Right ventricle myocardium superior (tissue), 1 donor: ENCODE measurements around the gene CA9. TPM values are rescaled to one million over a fixed set of nuclear protein-coding genes. Genes with fewer than 3 reads are reported as not detected.

Source experiments
- ATAC-seq: fragments of 200-7000 bp; cut with Tn5 transposase; one replicate; pipeline ENCODE4 v1.9.1; 2020; ENCODE audit warnings: mild to moderate bottlenecking; ENCODE audit not compliant: poor library complexity
- DNase-seq: peaks from one replicate; pipeline ENCODE4 v3.0.0-alpha.2; 2020
- intact Hi-C: fragments of 100-400 bp; cut with DNase I; formaldehyde crosslinking; loops from one replicate; pipeline ENCODE4 v1.11.2; 2022
- total RNA-seq: library from RNA; stranded (reverse); fragmentation: NEBNext Ultra II Directional; extraction: Animal tissue kit (Norgen Biotek cat#: 25700); gene quantifications from one replicate; pipeline ENCODE4 v1.2.1, GENCODE V29; 2021
- donor health status: DM: no; HTN: yes; CAD: no; lungs with severe emphysema.

The CA9 gene
- total RNA-seq, 1 donor from 2014 or later, result not detected

DNA sequence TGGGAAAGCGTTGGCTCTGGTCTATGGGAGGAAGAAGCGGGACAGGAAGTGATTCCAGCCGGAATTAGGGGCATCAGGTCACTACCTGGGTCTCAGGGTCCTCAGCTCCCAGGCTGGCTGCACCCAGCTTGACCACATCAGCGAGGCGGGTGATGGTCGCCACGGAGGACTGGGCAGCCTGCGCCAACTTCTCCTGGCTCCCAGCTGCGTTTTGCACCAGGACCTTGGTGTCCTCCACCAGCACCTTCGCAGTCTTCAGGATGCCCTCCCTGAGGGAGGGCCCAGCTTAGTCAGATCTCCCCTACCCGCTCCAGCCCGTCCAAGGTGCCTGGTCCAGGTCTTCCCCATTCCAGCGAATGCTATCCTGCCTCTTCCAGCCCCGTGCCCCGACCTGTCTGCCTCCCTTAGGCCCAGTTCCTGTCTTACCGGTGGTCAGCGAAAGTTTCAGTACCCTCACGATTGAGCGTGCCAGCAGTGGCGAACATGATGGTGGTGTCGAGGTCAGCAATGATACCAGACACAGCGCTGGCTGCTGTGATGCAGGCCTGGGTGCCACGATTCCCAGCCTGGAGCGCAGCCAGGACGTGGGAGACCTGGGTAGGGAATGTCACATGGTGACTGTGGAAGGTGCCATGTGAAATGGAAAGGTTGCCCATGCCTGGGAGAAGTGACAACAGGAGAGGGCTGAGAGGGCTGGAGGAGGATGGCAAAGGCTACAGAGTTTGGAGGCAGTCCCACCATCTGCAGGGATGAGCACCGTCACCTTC lies 30.4 kb downstream of the CA9 start:
- DNase-seq (peak; percentile 68), ATAC-seq (peak; percentile 56)
- intact Hi-C loops, result no loop called here

GRCh38 chr9:35705372-35705771 lies 31.6 kb downstream of the CA9 start:
- peak; percentile 26 for DNase-seq
- intact Hi-C loops, result no loop called here
- no peak for ATAC-seq

GRCh38 chr9:35705836-35706430 lies 32.2 kb downstream of the CA9 start:
- intact Hi-C loops, result no loop called here

DNA sequence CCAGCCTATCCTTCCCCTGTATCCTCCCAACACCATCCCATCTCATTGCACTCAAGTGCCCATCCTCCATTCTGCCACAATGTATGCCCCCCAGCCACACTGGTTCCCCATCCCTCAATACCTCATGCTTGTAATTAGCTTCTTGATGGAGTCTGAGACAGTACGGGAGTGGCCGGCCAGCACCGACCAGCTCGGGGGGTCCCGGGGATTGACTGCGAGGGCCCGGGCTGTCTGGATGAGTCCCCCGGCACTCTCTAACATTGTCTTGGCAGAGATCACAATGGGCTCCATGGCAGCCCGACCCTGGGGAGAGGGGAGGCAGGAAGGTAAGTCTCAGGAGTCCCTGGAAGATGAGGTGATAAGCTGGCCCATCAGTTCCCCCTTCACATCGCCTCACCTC lies 33.2 kb downstream of the CA9 start:
- intact Hi-C loops, result no loop called here
- ATAC-seq (no peak), DNase-seq (no peak)

More at GRCh38 chr9:35705836-35706430, 32.2 kb downstream of the CA9 start:
- ATAC-seq (no peak), DNase-seq (peak; percentile 16)

GRCh38 chr9:35708146-35708545 lies 34.4 kb downstream of the CA9 start:
- ATAC-seq (no peak), DNase-seq (no peak)
- intact Hi-C loops, result no loop called here

DNA sequence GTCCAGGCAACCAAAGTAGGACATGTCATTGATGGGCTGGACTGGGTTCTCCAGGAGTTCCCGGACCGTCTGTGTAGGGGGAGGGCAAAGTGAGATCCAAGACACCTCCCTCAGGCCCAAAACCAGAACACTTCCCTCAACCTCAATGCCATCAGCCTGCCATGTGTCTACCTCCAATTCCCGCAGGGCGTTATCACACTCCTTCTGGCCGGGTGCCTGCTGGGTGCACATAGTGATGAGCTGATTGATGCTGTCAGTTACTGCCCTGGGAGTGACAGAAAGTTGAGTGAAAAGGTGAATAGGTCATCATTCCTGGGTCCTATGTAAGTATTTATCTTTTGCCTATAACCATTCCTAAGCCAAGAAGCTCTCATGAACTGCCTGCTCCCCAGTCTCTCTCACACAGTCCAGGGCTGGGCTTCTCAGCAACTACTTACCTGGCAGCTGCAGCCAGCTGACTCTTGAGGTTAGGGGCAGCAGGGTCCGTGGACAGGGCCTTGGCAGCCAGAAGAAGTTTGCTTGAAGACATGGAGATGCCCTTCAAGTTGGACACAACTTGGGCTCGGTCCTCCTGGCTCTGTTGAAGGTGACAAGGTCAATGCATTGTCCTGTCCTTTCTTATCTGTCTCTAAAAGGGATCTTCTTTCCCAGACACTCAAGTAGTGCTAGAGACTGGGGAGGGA lies 37.2 kb downstream of the CA9 start:
- no peak for ATAC-seq

GRCh38 chr9:35711501-35712428 lies 38.0 kb downstream of the CA9 start:
- intact Hi-C loops, result no loop called here
- ATAC-seq, result no peak

More for the DNA sequence above, 37.2 kb downstream of the CA9 start:
- intact Hi-C loops, result no loop called here
- DNase-seq, result no peak

DNA sequence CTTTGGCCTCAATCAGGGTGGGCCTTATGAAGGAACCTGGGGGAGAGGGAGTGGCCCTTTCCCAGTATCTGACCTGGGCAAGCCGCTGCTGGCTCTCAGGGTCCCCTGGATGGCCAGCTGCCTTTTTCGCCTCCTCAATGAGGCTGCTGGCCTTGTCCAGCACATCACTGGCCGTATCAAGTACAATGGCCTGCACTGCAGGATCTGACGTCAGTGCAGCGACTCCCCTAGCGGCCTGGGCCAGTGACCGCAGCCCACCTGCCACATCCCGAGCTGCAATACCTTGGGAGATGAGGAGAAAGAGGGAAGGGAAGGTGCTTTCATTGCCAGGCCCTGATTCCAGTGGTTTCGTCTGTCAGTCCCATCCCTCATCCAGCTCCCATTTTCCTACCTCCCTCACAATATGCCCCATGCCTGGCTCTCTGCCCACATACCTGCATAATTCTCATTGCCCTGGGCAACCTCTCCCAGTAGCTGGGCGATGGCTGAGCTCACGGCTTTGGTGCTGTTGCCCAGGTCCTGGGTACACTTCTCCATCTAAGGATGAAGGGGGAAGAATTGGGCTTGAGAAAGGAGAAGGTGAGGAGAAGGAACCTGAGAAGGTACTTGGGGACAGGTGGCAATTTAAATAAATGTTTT lies 39.2 kb downstream of the CA9 start:
- intact Hi-C loops, result no loop called here
- ATAC-seq (no peak), DNase-seq (no peak)

More at GRCh38 chr9:35711501-35712428, 38.0 kb downstream of the CA9 start:
- no peak for DNase-seq

GRCh38 chr9:35713578-35713977 lies 39.9 kb downstream of the CA9 start:
- intact Hi-C loops, result no loop called here
- DNase-seq, result no peak
- no peak for ATAC-seq

DNA sequence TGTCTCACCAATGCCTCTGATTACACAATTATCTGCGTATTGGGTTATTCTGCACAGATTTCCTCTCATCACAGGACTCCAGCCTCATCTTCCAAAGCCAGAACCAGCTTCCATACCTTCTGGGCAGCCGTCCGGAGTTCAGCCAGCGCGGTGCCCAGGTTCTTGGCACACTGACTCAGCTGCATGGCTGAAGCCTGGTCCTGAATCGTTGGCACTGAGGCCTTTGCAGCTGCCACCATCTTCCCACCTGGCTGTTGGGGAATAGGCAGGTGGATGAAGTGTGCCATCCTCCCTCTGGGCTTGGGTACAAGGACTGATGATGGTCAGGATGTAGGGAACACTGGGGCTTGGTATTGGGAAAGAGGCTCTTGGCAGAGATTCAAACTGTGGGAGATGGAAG lies 40.4 kb downstream of the CA9 start:
- ATAC-seq (no peak), DNase-seq (no peak)
- intact Hi-C loops, result no loop called here

- DNase-seq (no peak), ATAC-seq (no peak)
- intact Hi-C loops, result no loop called here
Measured at GRCh38 chr9:35714579-35715252, 41.0 kb downstream of the CA9 start.

GRCh38 chr9:35716230-35716629 lies 42.5 kb downstream of the CA9 start:
- ATAC-seq (no peak), DNase-seq (no peak)
- intact Hi-C loops, result no loop called here

DNA sequence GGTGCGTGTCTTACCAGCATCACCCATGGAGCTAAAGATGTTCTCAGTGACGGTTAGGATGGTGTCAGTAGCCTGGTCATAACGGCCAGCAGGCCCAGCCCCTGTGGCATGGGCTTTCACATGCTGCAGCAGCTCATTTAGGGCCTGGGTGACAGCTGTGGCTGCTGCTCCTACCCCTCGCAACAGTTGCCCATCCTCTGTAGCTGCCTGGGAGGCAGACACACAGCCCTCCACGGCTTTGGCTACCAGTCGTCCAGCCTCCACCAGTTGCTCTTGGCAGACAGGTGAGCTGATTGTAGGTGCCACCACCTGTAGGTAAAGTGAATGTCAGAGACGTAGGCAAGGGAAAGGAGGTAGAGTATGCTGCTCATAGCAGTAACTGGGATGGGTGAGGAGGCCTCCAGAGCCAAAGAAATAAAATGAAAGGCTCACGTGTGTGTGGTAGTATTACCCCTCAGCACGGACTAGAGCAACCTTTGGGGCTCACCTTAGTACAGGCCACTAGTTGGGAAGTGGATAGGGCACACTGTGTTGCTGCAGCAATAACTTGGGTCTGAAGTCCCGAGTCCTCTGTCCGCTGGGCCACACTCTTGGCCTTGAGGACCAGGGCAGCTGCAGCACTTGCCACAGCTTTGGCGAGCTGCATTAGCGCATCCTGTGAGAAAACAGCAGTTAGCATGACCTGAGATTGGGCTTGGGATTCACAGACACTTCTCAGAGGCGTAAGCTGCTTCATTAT lies 43.6 kb downstream of the CA9 start:
- intact Hi-C loops, result no loop called here
- no peak for DNase-seq
- ATAC-seq, result no peak

- ATAC-seq (no peak), DNase-seq (no peak)
- intact Hi-C loops, result no loop called here
Measured at GRCh38 chr9:35718721-35719511, 45.2 kb downstream of the CA9 start.

GRCh38 chr9:35719546-35719945 lies 45.8 kb downstream of the CA9 start:
- DNase-seq (no peak), ATAC-seq (no peak)
- intact Hi-C loops, result no loop called here

GRCh38 chr9:35723426-35723825 lies 49.7 kb downstream of the CA9 start:
- DNase-seq (no peak), ATAC-seq (no peak)
- intact Hi-C loops, result no loop called here

DNA sequence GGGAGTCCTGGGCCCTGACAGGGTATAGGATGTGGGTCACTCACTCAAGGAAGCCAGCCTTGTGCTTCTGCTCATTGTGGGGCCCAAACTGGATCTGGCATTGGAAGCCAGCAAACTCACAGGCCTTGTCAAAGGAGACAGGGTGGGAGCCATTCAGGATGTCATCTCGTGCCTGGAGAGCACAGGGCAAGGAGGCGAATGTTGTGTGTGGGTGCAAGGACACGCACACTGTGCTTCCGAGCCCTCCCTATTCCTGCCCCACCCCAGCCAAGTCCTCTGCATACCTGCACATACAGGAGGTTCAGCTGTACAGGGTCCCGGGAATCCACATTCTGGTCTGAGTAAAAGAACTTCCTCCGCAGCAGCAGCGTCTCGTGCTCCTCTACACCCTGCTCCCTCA lies 50.2 kb downstream of the CA9 start:
- ATAC-seq (no peak), DNase-seq (no peak)
- intact Hi-C loops, result no loop called here
